Uterus (tissue), 2 donors: ENCODE data around the gene FCN3.

ENCODE experiments used
- CTCF ChIP-seq, 4 experiments: fragments of 200-600 bp in 2 of 4; fragments of 450-650 bp in 2 of 4; sonication (generic) in 2 of 4; IDR thresholded peaks; one replicate each; pipeline ENCODE4 v1.5.1; 2016 to 2019; ENCODE audit warnings: antibody characterized with exemption in 4 of 4, mild to moderate bottlenecking in 2 of 4, moderate library complexity in 1 of 4
- POLR2A ChIP-seq, 2 donors: fragments of 450-650 bp; IDR thresholded peaks; one replicate each; pipeline ENCODE4 v1.6.1; 2016; ENCODE audit warnings: antibody characterized with exemption in 2 of 2, mild to moderate bottlenecking in 1 of 2, moderate library complexity in 1 of 2

GRCh38 chr1:27416387-27417111 lies 41.9 kb upstream of the FCN3 start:
- TF ChIP-seq POLR2A (IDR thresholded peaks at IDR 0.05) (no peak), CTCF (IDR thresholded peaks at IDR 0.05) (peak; percentile 28 to 49 (median 38))
